H9 (cell line): Measurements from ENCODE around the gene WLS. TPM values are rescaled to one million over a fixed set of nuclear protein-coding genes. Genes with fewer than 3 reads are reported as not detected.

Experiments used
- DNase-seq: peaks from one replicate; pipeline ENCODE4 v3.0.0-alpha.2; 2017
- H2AFZ ChIP-seq: one replicate; pipeline ENCODE4 v1.6.1; 2013; ENCODE audit warnings: mild to moderate bottlenecking, low read length, control low read depth, moderate library complexity
- H2AK5ac ChIP-seq: 2 replicates; pipeline ENCODE4 v1.6.1; 2013; ENCODE audit warnings: low read length, control low read depth, mixed read lengths; ENCODE audit not compliant: insufficient read length
- H2BK120ac ChIP-seq: one replicate; pipeline ENCODE4 v1.6.1; 2013; ENCODE audit warnings: low read depth, mild to moderate bottlenecking, low read length, control low read depth, inconsistent platforms; ENCODE audit not compliant: poor library complexity, severe bottlenecking
- H2BK12ac ChIP-seq: 2 replicates; pipeline ENCODE4 v1.6.1; 2013; ENCODE audit warnings: low read length, control low read depth, mixed read lengths, low read depth; ENCODE audit not compliant: insufficient read length
- H2BK15ac ChIP-seq: 2 replicates; pipeline ENCODE4 v1.6.1; 2013; ENCODE audit warnings: low read depth, low read length, control low read depth
- H2BK20ac ChIP-seq: one replicate; pipeline ENCODE4 v1.6.1; 2013; ENCODE audit warnings: low read depth, mild to moderate bottlenecking, low read length, control low read depth, inconsistent platforms; ENCODE audit not compliant: poor library complexity, severe bottlenecking
- H2BK5ac ChIP-seq: 2 replicates; pipeline ENCODE4 v1.6.1; 2013; ENCODE audit warnings: low read length, control low read depth, mixed read lengths; ENCODE audit not compliant: insufficient read length
- H3K14ac ChIP-seq: 2 replicates; pipeline ENCODE4 v1.6.1; 2013; ENCODE audit warnings: low read length, control low read depth; ENCODE audit not compliant: insufficient read depth
- H3K18ac ChIP-seq: 2 replicates; pipeline ENCODE4 v1.6.1; 2013; ENCODE audit warnings: low read depth, mild to moderate bottlenecking, mixed read lengths, low read length, control low read depth; ENCODE audit not compliant: insufficient read length
- H3K23ac ChIP-seq: 2 replicates; pipeline ENCODE4 v1.6.1; 2013; ENCODE audit warnings: low read length, control low read depth, mixed read lengths, low read depth; ENCODE audit not compliant: insufficient read length
- H3K23me2 ChIP-seq: 2 replicates; pipeline ENCODE4 v1.6.1; 2013; ENCODE audit warnings: low read depth, mild to moderate bottlenecking, mixed read lengths, low read length, control low read depth; ENCODE audit not compliant: insufficient read length, poor library complexity, severe bottlenecking
- H3K27ac ChIP-seq: 2 replicates; pipeline ENCODE4 v1.5.1; 2013; ENCODE audit warnings: low read length, control low read depth, mixed read lengths, low read depth; ENCODE audit not compliant: insufficient read length
- H3K27me3 ChIP-seq: 2 replicates; pipeline ENCODE4 v1.6.1; 2013; ENCODE audit warnings: low read length, control low read depth, inconsistent platforms; ENCODE audit not compliant: insufficient read depth
- H3K4ac ChIP-seq: 2 replicates; pipeline ENCODE4 v1.6.1; 2013; ENCODE audit warnings: low read depth, mild to moderate bottlenecking, control low read depth, inconsistent platforms, low read length, moderate library complexity
- H3K4me1 ChIP-seq: 2 replicates; pipeline ENCODE4 v1.6.1; 2013; ENCODE audit warnings: low read length, control low read depth, inconsistent platforms; ENCODE audit not compliant: insufficient read depth
- H3K4me2 ChIP-seq: 2 replicates; pipeline ENCODE4 v1.6.1; 2013; ENCODE audit warnings: low read length, control low read depth, mixed read lengths; ENCODE audit not compliant: insufficient read length, insufficient read depth
- H3K56ac ChIP-seq: 2 replicates; pipeline ENCODE4 v1.6.1; 2013; ENCODE audit warnings: low read depth, mild to moderate bottlenecking, mixed read lengths, low read length, control low read depth; ENCODE audit not compliant: insufficient read length
- H3K79me1 ChIP-seq: 2 replicates; pipeline ENCODE4 v1.6.1; 2013; ENCODE audit warnings: low read depth, mild to moderate bottlenecking, moderate library complexity, low read length, control low read depth, inconsistent platforms; ENCODE audit not compliant: insufficient read depth, poor library complexity, severe bottlenecking
- H3K79me2 ChIP-seq: 2 replicates; pipeline ENCODE4 v1.6.1; 2013; ENCODE audit warnings: low read length, control low read depth, inconsistent platforms; ENCODE audit not compliant: insufficient read depth
- H3K9ac ChIP-seq: 2 replicates; pipeline ENCODE4 v1.6.1; 2013; ENCODE audit warnings: low read length, control low read depth, mixed read lengths; ENCODE audit not compliant: insufficient read length; ENCODE audit errors: extremely low read depth
- H3K9me3 ChIP-seq: one replicate; pipeline ENCODE4 v1.6.1; 2013; ENCODE audit warnings: low read depth, low read length, inconsistent platforms; ENCODE audit not compliant: control insufficient read depth
- H3T11ph ChIP-seq: one replicate; pipeline ENCODE4 v1.6.1; 2013; ENCODE audit warnings: mild to moderate bottlenecking, low read length, control low read depth, inconsistent platforms
- H4K20me1 ChIP-seq: one replicate; pipeline ENCODE4 v1.6.1; 2013; ENCODE audit not compliant: control insufficient read depth, insufficient read length, insufficient read depth
- H4K5ac ChIP-seq: 2 replicates; pipeline ENCODE4 v1.6.1; 2013; ENCODE audit warnings: low read depth, mild to moderate bottlenecking, mixed read lengths, low read length, control low read depth; ENCODE audit not compliant: insufficient read length
- H4K8ac ChIP-seq: replicated peaks from 2 replicates; pipeline ENCODE4 v1.6.1; 2013; ENCODE audit warnings: low read length, control low read depth, mixed read lengths, low read depth; ENCODE audit not compliant: insufficient read length
- H4K91ac ChIP-seq: 2 replicates; pipeline ENCODE4 v1.6.1; 2013; ENCODE audit warnings: low read depth, mild to moderate bottlenecking, moderate library complexity, mixed read lengths, low read length, control low read depth; ENCODE audit not compliant: insufficient read length
- H3K27ac Mint-ChIP-seq, 3 experiments: 2 replicates in 2 of 3; 3 replicates in 1 of 3; pipeline ENCODE4 v1.8.0; 2020 to 2021; ENCODE audit warnings: mixed read lengths in 3 of 3, mild to moderate bottlenecking in 1 of 3, moderate library complexity in 1 of 3
- H3K27me3 Mint-ChIP-seq: 2 replicates; pipeline ENCODE4 v1.8.0; 2021; ENCODE audit warnings: low read depth, mild to moderate bottlenecking, moderate library complexity, mixed read lengths
- H3K36me3 Mint-ChIP-seq, 3 experiments: 2 replicates in 2 of 3; 3 replicates in 1 of 3; pipeline ENCODE4 v1.8.0; 2020 to 2021; ENCODE audit warnings: low read depth in 3 of 3, mixed read lengths in 3 of 3; ENCODE audit not compliant: insufficient read depth in 1 of 3
- H3K4me1 Mint-ChIP-seq, 2 experiments: 2 replicates each; pipeline ENCODE4 v1.8.0; 2020; ENCODE audit warnings: mixed read lengths in 2 of 2
- H3K4me3 Mint-ChIP-seq, 2 experiments: 2 replicates in 1 of 2; 3 replicates in 1 of 2; pipeline ENCODE4 v1.8.0; 2020 to 2021; ENCODE audit warnings: mild to moderate bottlenecking in 2 of 2, mixed read lengths in 2 of 2, moderate library complexity in 1 of 2
- H3K9me3 Mint-ChIP-seq, 2 experiments: 2 replicates in 1 of 2; 3 replicates in 1 of 2; pipeline ENCODE4 v1.8.0; 2020; ENCODE audit warnings: mild to moderate bottlenecking in 2 of 2, mixed read lengths in 2 of 2, moderate library complexity in 1 of 2
- WGBS: extraction: QIAGEN DNeasy Blood & Tissue Kit; methylation state at CpG from one replicate; pipeline ENCODE4 v1.1.7; 2013; ENCODE audit warnings: missing lambda C conversion rate, low lambda C conversion rate, mixed read lengths; ENCODE audit not compliant: insufficient read length; ENCODE audit errors: extremely low coverage; 5-methylcytosine and 5-hydroxymethylcytosine counted together
- total RNA-seq: library from RNA; stranded (reverse); gene quantifications from 2 replicates; pipeline ENCODE4 v1.2.1, GENCODE V29; 2021
- TF ChIP-seq, protein P1 (sequence below): fragments of 200-600 bp; sonication (generic); conservative IDR thresholded peaks from 3 replicates; pipeline ENCODE4 v1.8.0; 2021; ENCODE audit warnings: antibody characterized with exemption, mild to moderate bottlenecking

Gene WLS
- total RNA-seq, 1 experiment from 2014 or later = 0.94 TPM

DNA sequence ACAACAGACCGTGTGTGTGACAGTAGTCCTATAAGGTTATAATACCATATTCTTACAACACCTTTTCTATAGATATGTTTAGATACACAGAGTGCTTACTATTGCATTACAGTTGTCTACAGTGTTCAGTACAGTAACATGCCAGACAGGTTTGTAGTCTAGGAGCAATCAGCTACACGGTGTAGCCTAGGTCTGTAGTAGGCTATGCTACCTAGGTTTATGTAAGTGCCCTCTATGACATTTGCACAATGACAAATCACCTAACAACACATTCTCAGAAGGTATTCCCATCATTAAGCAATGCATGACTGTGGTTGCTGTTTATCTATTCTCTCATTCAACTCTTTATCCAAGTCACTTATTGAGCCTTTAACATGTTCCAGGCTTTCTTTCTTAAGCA lies 1.8 kb upstream of the WLS start:
- Histone ChIP-seq H4K91ac (no peak overlapping the region), H3K18ac (no peak overlapping the region), H3K9ac (no peak overlapping the region), H3K23me2 (peaks cover 12% of the 10 kb centered on the region), H2AK5ac (no peak overlapping the region), H3K9me3 (no peaks in the 10 kb centered on the region), H3K56ac (no peak overlapping the region), H4K5ac (no peak overlapping the region), H3K79me1 (no peaks in the 10 kb centered on the region), H3K27ac (no peak overlapping the region), H3K27me3 (peaks cover 60% of the 10 kb centered on the region), H2BK5ac (no peak overlapping the region), H3K4me1 (no peaks in the 10 kb centered on the region), H4K20me1 (no peaks in the 10 kb centered on the region), H2BK12ac (no peak overlapping the region), H3K23ac (no peak overlapping the region), H3K14ac (no peak overlapping the region), H3K79me2 (no peaks in the 10 kb centered on the region; the same call in 1 of the 2 replicates), H2AFZ (no peak overlapping the region), H2BK20ac (no peak overlapping the region), H2BK15ac (no peak overlapping the region), H2BK120ac (no peak overlapping the region), H4K8ac (no peak overlapping the region), H3T11ph (no peak overlapping the region), H3K4ac (no peak overlapping the region), H3K4me2 (no peak overlapping the region)
- Mint-ChIP-seq H3K27ac (no peak overlapping the region; a peak in 1 of 7 replicates), H3K27me3 (peaks cover 99% of the 10 kb centered on the region), H3K4me1 (peaks cover 21 to 33% of the 10 kb centered on the region in 2 experiments), H3K4me3 (peak overlapping the region in 1 of 2 experiments; percentile 27; a peak in 1 of 5 replicates), H3K36me3 (no peaks in the 10 kb centered on the region; a peak in 1 of 7 replicates), H3K9me3 (peaks cover 0 to 3% of the 10 kb centered on the region in 2 experiments; a peak in 2 of 5 replicates)
- no CpG with 5 or more reads among the region's 2 CpGs for WGBS
- TF ChIP-seq, protein P1, sequence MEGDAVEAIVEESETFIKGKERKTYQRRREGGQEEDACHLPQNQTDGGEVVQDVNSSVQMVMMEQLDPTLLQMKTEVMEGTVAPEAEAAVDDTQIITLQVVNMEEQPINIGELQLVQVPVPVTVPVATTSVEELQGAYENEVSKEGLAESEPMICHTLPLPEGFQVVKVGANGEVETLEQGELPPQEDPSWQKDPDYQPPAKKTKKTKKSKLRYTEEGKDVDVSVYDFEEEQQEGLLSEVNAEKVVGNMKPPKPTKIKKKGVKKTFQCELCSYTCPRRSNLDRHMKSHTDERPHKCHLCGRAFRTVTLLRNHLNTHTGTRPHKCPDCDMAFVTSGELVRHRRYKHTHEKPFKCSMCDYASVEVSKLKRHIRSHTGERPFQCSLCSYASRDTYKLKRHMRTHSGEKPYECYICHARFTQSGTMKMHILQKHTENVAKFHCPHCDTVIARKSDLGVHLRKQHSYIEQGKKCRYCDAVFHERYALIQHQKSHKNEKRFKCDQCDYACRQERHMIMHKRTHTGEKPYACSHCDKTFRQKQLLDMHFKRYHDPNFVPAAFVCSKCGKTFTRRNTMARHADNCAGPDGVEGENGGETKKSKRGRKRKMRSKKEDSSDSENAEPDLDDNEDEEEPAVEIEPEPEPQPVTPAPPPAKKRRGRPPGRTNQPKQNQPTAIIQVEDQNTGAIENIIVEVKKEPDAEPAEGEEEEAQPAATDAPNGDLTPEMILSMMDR = no peak
- no peak for DNase-seq
